Neural cell (in vitro differentiated cells): ENCODE results near the gene SHISAL1.

ENCODE experiments used
- EP300 ChIP-seq: fragments of 450-650 bp; conservative IDR thresholded peaks from 2 replicates; pipeline ENCODE4 v1.6.1; 2014; ENCODE audit warnings: antibody characterized with exemption, mild to moderate bottlenecking, moderate library complexity; ENCODE audit not compliant: poor library complexity, severe bottlenecking
- EZH2 ChIP-seq: fragments of 200-600, 300-800 bp; shearing (Covaris generic), sonication (generic); IDR thresholded peaks from 2 replicates; pipeline ENCODE4 v1.6.1; 2014; ENCODE audit warnings: antibody characterized with exemption, low read length, borderline replicate concordance, mild to moderate bottlenecking; ENCODE audit not compliant: insufficient read depth, poor library complexity, severe bottlenecking
- MXI1 ChIP-seq: fragments of 450-650 bp; conservative IDR thresholded peaks from 2 replicates; pipeline ENCODE4 v1.6.1; 2014; ENCODE audit warnings: antibody characterized with exemption, mild to moderate bottlenecking; ENCODE audit not compliant: poor library complexity, severe bottlenecking
- POLR2AphosphoS5 ChIP-seq: IDR thresholded peaks from 2 replicates; pipeline ENCODE4 v1.6.1; 2012
- RAD21 ChIP-seq: fragments of 450-650 bp; conservative IDR thresholded peaks from 2 replicates; pipeline ENCODE4 v1.6.1; 2014; ENCODE audit warnings: antibody characterized with exemption, mild to moderate bottlenecking, moderate library complexity
- SMC3 ChIP-seq: fragments of 450-650 bp; conservative IDR thresholded peaks from 2 replicates; pipeline ENCODE4 v1.6.1; 2014; ENCODE audit warnings: antibody characterized with exemption, mild to moderate bottlenecking, moderate library complexity; ENCODE audit not compliant: poor library complexity
- TAF1 ChIP-seq: IDR thresholded peaks from 2 replicates; pipeline ENCODE4 v1.6.1; 2012; ENCODE audit warnings: low read depth
- TF ChIP-seq, protein P1 (sequence below): fragments of 450-650 bp; IDR thresholded peaks from 2 replicates; pipeline ENCODE4 v1.5.1; 2014; ENCODE audit warnings: antibody characterized with exemption, mild to moderate bottlenecking, moderate library complexity; ENCODE audit not compliant: poor library complexity, severe bottlenecking
- TF ChIP-seq, protein P2 (sequence below): IDR thresholded peaks from 2 replicates; pipeline ENCODE4 v1.6.1; 2012; ENCODE audit warnings: borderline replicate concordance

DNA sequence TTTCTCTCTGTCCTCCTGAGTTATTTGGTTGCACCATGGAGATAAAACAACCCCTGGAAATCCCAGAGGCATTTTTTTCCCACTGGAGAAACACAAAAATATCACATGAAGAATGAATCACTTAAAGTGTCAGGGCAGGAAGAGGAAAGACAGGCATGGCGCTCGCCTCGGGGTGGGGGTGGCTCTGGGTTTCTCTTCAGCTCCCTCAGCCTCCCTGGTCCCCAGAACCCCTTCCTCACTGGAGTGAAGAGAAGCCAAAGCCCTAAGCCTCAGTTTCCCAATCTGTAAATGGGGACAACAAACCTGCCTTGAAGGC is 938 bp downstream of the SHISAL1 start:
- TF ChIP-seq, protein P1, sequence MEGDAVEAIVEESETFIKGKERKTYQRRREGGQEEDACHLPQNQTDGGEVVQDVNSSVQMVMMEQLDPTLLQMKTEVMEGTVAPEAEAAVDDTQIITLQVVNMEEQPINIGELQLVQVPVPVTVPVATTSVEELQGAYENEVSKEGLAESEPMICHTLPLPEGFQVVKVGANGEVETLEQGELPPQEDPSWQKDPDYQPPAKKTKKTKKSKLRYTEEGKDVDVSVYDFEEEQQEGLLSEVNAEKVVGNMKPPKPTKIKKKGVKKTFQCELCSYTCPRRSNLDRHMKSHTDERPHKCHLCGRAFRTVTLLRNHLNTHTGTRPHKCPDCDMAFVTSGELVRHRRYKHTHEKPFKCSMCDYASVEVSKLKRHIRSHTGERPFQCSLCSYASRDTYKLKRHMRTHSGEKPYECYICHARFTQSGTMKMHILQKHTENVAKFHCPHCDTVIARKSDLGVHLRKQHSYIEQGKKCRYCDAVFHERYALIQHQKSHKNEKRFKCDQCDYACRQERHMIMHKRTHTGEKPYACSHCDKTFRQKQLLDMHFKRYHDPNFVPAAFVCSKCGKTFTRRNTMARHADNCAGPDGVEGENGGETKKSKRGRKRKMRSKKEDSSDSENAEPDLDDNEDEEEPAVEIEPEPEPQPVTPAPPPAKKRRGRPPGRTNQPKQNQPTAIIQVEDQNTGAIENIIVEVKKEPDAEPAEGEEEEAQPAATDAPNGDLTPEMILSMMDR, result no peak
- TF ChIP-seq RAD21 (no peak), POLR2AphosphoS5 (no peak), EP300 (no peak), EZH2 (no peak), TAF1 (no peak), SMC3 (no peak), MXI1 (no peak)
- TF ChIP-seq, protein P2, sequence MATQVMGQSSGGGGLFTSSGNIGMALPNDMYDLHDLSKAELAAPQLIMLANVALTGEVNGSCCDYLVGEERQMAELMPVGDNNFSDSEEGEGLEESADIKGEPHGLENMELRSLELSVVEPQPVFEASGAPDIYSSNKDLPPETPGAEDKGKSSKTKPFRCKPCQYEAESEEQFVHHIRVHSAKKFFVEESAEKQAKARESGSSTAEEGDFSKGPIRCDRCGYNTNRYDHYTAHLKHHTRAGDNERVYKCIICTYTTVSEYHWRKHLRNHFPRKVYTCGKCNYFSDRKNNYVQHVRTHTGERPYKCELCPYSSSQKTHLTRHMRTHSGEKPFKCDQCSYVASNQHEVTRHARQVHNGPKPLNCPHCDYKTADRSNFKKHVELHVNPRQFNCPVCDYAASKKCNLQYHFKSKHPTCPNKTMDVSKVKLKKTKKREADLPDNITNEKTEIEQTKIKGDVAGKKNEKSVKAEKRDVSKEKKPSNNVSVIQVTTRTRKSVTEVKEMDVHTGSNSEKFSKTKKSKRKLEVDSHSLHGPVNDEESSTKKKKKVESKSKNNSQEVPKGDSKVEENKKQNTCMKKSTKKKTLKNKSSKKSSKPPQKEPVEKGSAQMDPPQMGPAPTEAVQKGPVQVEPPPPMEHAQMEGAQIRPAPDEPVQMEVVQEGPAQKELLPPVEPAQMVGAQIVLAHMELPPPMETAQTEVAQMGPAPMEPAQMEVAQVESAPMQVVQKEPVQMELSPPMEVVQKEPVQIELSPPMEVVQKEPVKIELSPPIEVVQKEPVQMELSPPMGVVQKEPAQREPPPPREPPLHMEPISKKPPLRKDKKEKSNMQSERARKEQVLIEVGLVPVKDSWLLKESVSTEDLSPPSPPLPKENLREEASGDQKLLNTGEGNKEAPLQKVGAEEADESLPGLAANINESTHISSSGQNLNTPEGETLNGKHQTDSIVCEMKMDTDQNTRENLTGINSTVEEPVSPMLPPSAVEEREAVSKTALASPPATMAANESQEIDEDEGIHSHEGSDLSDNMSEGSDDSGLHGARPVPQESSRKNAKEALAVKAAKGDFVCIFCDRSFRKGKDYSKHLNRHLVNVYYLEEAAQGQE, result no peak
